GM23338 (cell line): ENCODE results near the gene CYSTM1. TPM values are rescaled to one million over a fixed set of nuclear protein-coding genes. Genes with fewer than 3 reads are reported as not detected.
"Not testable (repeated sequence)": the region's sequence is repeated elsewhere in the genome, so short reads cannot be mapped to it uniquely, and the experiment has no call there.

Experiments used
- ATAC-seq: fragments of 200-7000 bp; cut with Tn5 transposase; 3 replicates; pipeline ENCODE4 v1.9.1; 2020
- DNase-seq: peaks from one replicate; pipeline ENCODE4 v3.0.0-alpha.2; 2015; ENCODE audit warnings: low spot score
- H2AFZ ChIP-seq: fragments of 200-600 bp; sonication (generic); 2 replicates; pipeline ENCODE4 v1.8.0; 2016; ENCODE audit warnings: antibody characterized with exemption, mild to moderate bottlenecking, moderate library complexity
- H3F3A ChIP-seq: fragments of 200-600 bp; sonication (generic); replicated peaks from 2 replicates; pipeline ENCODE4 v1.8.0; 2017; ENCODE audit warnings: antibody characterized with exemption, mixed run types, low read depth
- H3K27ac ChIP-seq: fragments of 200-600 bp; sonication (generic); 2 replicates; pipeline ENCODE4 v1.6.1; 2016; ENCODE audit warnings: low read depth
- H3K27me3 ChIP-seq: fragments of 200-600 bp; sonication (generic); 2 replicates; pipeline ENCODE4 v1.8.0; 2016; ENCODE audit warnings: mild to moderate bottlenecking, mixed run types, moderate library complexity; ENCODE audit not compliant: insufficient read depth
- H3K36me3 ChIP-seq: fragments of 200-600 bp; sonication (generic); 2 replicates; pipeline ENCODE4 v1.8.0; 2016; ENCODE audit warnings: mild to moderate bottlenecking; ENCODE audit not compliant: insufficient read depth
- H3K4me1 ChIP-seq: fragments of 200-600 bp; sonication (generic); 2 replicates; pipeline ENCODE4 v1.8.0; 2016; ENCODE audit warnings: mild to moderate bottlenecking, moderate library complexity; ENCODE audit not compliant: insufficient read depth
- H3K4me2 ChIP-seq: fragments of 200-600 bp; sonication (generic); 2 replicates; pipeline ENCODE4 v1.7.1; 2017; ENCODE audit warnings: mixed run types
- H3K4me3 ChIP-seq: fragments of 200-600 bp; sonication (generic); 2 replicates; pipeline ENCODE4 v1.6.1; 2016; ENCODE audit warnings: mixed run types
- H3K79me2 ChIP-seq: fragments of 200-600 bp; sonication (generic); replicated peaks from 2 replicates; pipeline ENCODE4 v1.8.0; 2017; ENCODE audit warnings: mild to moderate bottlenecking; ENCODE audit not compliant: insufficient read depth
- H3K9me2 ChIP-seq: fragments of 200-600 bp; sonication (generic); 2 replicates; pipeline ENCODE4 v1.8.0; 2017; ENCODE audit not compliant: insufficient read depth
- H4K20me1 ChIP-seq: fragments of 200-600 bp; sonication (generic); replicated peaks from 2 replicates; pipeline ENCODE4 v1.8.0; 2017; ENCODE audit warnings: mild to moderate bottlenecking; ENCODE audit not compliant: insufficient read depth
- H3K27ac Mint-ChIP-seq: 2 replicates; pipeline ENCODE4 v1.8.0; 2020; ENCODE audit warnings: inconsistent platforms, mild to moderate bottlenecking, moderate library complexity, mixed read lengths
- H3K27me3 Mint-ChIP-seq: 3 replicates; pipeline ENCODE4 v1.8.0; 2022; ENCODE audit warnings: low read depth, mild to moderate bottlenecking, moderate library complexity, mixed read lengths, inconsistent platforms; ENCODE audit not compliant: insufficient read depth, poor library complexity
- H3K36me3 Mint-ChIP-seq: 3 replicates; pipeline ENCODE4 v1.8.0; 2021; ENCODE audit warnings: low read depth, mild to moderate bottlenecking, inconsistent platforms, moderate library complexity, mixed read lengths
- H3K4me1 Mint-ChIP-seq: 3 replicates; pipeline ENCODE4 v1.8.0; 2020; ENCODE audit warnings: mild to moderate bottlenecking, inconsistent platforms, mixed read lengths
- H3K4me3 Mint-ChIP-seq: 3 replicates; pipeline ENCODE4 v1.8.0; 2021; ENCODE audit warnings: moderate library complexity, mild to moderate bottlenecking, inconsistent platforms, mixed read lengths
- H3K9me3 Mint-ChIP-seq: 3 replicates; pipeline ENCODE4 v1.8.0; 2020; ENCODE audit warnings: moderate library complexity, mild to moderate bottlenecking, inconsistent platforms, mixed read lengths
- ETS1 ChIP-seq: IDR thresholded peaks from 2 replicates; pipeline ENCODE4 v1.6.1; 2016; ENCODE audit warnings: antibody characterized with exemption
- POLR2AphosphoS5 ChIP-seq: IDR thresholded peaks from 2 replicates; pipeline ENCODE4 v1.6.1; 2016; ENCODE audit warnings: antibody characterized with exemption, low read depth
- STAT1 ChIP-seq: IDR thresholded peaks from one replicate; pipeline ENCODE4 v1.6.1; 2016; ENCODE audit warnings: antibody characterized with exemption; ENCODE audit not compliant: unreplicated experiment
- ZNF331 ChIP-seq: fragments of 250-450 bp; sonication (Bioruptor Pico); IDR thresholded peaks from 2 replicates; pipeline ENCODE4 v1.5.0; 2020; ENCODE audit warnings: low read depth, mild to moderate bottlenecking, moderate library complexity
- ZNF462 ChIP-seq: fragments of 250-450 bp; sonication (Bioruptor Pico); IDR thresholded peaks from 2 replicates; pipeline ENCODE4 v1.5.0; 2020; ENCODE audit warnings: mild to moderate bottlenecking, moderate library complexity
- polyA plus RNA-seq: library from polyadenylated mRNA; unstranded; fragments of >200 nt; fragmentation: Nextera tagmentation; extraction: Ambion mirVana; gene quantifications from 2 replicates; pipeline ENCODE4 v1.2.1, GENCODE V29; 2016
- total RNA-seq: library from RNA; depleted of rRNA; stranded (reverse); fragments of >200 nt; shearing (Covaris generic); gene quantifications from 2 replicates; pipeline ENCODE4 v1.2.3, GENCODE V29; 2014

Gene CYSTM1
- total and polyA plus RNA-seq, 2 experiments from 2014 or later: 14.4 to 46.0 TPM

GRCh38 chr5:140197023-140197422 is 22.0 kb downstream of the CYSTM1 start:
- Mint-ChIP-seq H3K27me3 (no peaks in the 10 kb centered on the region), H3K27ac (no peak overlapping the region), H3K4me3 (no peak overlapping the region), H3K36me3 (no peaks in the 10 kb centered on the region), H3K4me1 (peaks cover 8% of the 10 kb centered on the region), H3K9me3 (no peaks in the 10 kb centered on the region)
- H3K27me3 ChIP-seq: no peaks in the 10 kb centered on the region
- no peak overlapping the region for H3K4me3 ChIP-seq
- H3K79me2 ChIP-seq: no peaks in the 10 kb centered on the region
- no peaks in the 10 kb centered on the region for H3K9me2 ChIP-seq
- H3K4me2 ChIP-seq: no peak overlapping the region
- no peak overlapping the region for H3K27ac ChIP-seq
- no peaks in the 10 kb centered on the region for H3K36me3 ChIP-seq
- no peak for TF ChIP-seq ZNF462 (CRISPR knock-in tag)
- TF ChIP-seq POLR2AphosphoS5: no peak
- no peak for TF ChIP-seq ZNF331 (CRISPR knock-in tag)
- TF ChIP-seq STAT1: no peak
- no peak for TF ChIP-seq ETS1
- H3F3A ChIP-seq: no peaks in the 10 kb centered on the region
- H2AFZ ChIP-seq: no peak overlapping the region
- DNase-seq: no peak
- ATAC-seq: no peak
- H4K20me1 ChIP-seq: no peaks in the 10 kb centered on the region; the same call in 1 of the 2 replicates
- H3K4me1 ChIP-seq: peaks cover 5% of the 10 kb centered on the region

- not testable (repeated sequence) for H3K27me3 Mint-ChIP-seq, H3K36me3 Mint-ChIP-seq, H2AFZ ChIP-seq, ATAC-seq, H3K4me3 ChIP-seq, H3F3A ChIP-seq, H3K9me2 ChIP-seq, H3K79me2 ChIP-seq, H3K4me1 ChIP-seq, H3K9me3 Mint-ChIP-seq, H3K4me1 Mint-ChIP-seq, H3K4me3 Mint-ChIP-seq, H3K27me3 ChIP-seq, H3K4me2 ChIP-seq, H3K36me3 ChIP-seq, H3K27ac ChIP-seq, DNase-seq, H3K27ac Mint-ChIP-seq, H4K20me1 ChIP-seq
Observed at GRCh38 chr5:140198915-140199314, 23.9 kb downstream of the CYSTM1 start.
